KOPT-K1 (cell line): ENCODE results near the gene SECTM1.

Source experiments
- H3K27ac ChIP-seq: fragments of 200-600 bp; sonication (generic); 2 replicates; pipeline ENCODE4 v1.5.1; 2016; ENCODE audit warnings: antibody characterized with exemption, mild to moderate bottlenecking, low read depth, low read length; ENCODE audit not compliant: poor library complexity, severe bottlenecking
- H3K36me3 ChIP-seq: fragments of 200-600 bp; sonication (generic); 2 replicates; pipeline ENCODE4 v1.5.1; 2017; ENCODE audit warnings: antibody characterized with exemption, mild to moderate bottlenecking, low read length, moderate library complexity; ENCODE audit not compliant: insufficient read depth
- H3K9me3 ChIP-seq: fragments of 200-600 bp; sonication (generic); 2 replicates; pipeline ENCODE4 v1.5.1; 2017; ENCODE audit warnings: antibody characterized with exemption, low read length, mild to moderate bottlenecking; ENCODE audit not compliant: insufficient read depth, poor library complexity, severe bottlenecking

The SECTM1 gene

DNA sequence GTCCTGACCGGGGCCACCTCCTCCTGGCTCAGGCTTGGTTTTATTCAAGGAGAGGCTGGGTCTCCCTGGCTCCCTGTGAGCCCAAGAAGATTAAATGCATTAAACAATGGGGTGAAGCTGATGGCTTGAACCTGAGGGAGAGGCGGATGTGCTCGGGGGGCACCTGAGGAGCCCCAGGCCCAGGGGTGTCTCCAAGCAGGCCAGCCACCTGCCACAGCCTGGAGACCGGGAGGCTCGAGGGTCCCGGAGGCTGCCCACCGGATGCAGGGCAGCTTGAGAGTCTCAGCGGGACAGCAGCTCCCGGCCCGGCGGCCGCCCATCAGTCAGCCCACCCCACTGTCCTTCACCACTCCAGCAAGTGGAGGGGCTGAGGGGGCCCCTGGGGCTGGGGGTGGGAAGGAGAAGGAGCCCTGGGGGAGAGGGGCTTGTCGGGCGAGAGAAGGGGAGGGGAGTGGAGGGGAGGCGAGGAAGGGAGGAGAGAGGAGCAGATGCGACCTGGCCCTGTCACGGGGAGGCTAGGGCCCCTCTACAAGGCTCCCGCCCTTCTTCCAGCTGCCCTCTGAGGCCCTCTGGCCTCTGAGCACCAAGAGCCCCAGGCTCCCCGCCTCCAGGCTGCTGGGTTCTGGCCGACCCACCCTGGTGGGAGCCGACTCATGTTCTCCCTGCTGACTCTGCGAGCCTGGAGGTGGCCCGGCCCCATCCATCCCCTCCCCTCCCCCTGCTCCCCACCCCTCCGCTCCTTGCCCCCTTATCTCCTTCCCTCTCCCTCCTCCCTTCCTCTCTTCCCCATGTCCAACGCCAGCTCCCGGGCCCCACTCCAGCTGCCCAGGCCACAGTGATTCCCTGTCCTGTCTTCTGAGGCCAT is 29.4 kb downstream of the SECTM1 start:
- Histone ChIP-seq H3K27ac (peak overlapping the region; percentile 80), H3K36me3 (no peaks in the 10 kb centered on the region), H3K9me3 (no peaks in the 10 kb centered on the region)

DNA sequence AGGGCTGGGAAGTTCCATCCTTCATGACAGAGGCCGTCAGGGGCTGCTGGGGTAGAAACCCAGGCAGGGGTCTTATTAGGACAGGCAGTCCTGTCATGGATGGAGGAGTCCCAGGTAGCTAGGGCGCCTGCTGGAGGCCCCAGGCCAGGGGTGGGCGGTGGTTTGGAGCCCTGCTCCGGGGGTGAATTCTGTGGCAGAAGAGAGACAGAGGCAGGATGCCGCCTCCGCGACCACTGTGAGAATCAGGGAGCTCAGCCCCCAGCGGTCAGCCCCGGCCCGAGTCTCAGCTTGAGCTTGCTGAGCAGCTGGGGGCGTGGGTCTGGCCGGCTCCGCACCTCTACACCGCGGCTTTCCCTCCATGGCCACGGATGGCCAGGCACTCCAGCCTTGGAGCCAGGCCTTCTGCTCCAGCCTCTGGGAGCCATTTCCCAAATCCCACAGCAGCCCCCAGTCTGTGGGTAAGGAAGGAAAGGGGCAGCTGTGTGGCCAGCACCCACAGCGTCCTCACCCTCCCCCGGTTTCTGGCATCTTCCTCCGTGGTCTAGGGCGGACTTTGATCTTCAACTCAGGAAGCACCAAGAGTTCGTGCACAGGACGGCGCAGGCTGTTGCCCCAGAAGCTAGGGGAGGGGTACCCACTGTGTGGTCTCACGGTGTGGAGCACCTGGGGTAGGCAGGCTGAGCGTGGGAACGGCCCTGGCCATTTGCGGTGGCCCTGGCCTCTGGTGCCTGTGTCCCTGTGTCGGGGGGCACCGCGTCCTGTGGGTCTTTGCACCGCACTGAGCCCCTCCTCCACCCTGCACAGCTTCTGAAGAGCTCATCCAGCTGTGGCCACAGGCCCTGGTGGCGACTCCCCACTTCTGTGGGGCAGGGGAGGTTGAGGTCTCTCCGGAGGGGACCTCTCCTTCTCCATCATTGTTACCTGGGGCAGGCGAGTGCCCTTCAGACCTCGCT is 30.3 kb downstream of the SECTM1 start:
- Histone ChIP-seq H3K36me3 (no peaks in the 10 kb centered on the region), H3K9me3 (no peaks in the 10 kb centered on the region), H3K27ac (peak overlapping the region; percentile 80)

DNA sequence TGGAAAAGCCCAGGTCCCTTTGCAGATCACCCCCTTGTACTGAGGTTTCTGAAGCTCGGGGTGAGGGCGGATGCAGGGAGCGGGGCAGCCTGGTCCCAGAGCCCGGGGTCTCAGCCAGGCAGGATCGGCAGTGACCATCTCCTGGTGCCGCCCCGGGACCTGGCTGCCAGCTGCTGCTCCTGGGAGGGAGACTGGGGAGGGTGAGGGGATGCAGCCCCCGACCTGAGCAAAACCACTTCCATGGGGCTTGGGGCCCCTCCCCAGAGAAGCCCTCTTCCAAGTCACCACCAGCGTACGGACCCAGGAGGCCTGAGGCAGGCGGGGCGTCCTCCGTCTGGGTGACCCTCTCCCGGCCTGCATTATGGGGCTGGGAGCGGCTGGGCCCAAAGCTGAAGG is 31.0 kb downstream of the SECTM1 start:
- H3K27ac ChIP-seq, result peak overlapping the region; percentile 80
- no peaks in the 10 kb centered on the region for H3K9me3 ChIP-seq
- no peaks in the 10 kb centered on the region for H3K36me3 ChIP-seq

DNA sequence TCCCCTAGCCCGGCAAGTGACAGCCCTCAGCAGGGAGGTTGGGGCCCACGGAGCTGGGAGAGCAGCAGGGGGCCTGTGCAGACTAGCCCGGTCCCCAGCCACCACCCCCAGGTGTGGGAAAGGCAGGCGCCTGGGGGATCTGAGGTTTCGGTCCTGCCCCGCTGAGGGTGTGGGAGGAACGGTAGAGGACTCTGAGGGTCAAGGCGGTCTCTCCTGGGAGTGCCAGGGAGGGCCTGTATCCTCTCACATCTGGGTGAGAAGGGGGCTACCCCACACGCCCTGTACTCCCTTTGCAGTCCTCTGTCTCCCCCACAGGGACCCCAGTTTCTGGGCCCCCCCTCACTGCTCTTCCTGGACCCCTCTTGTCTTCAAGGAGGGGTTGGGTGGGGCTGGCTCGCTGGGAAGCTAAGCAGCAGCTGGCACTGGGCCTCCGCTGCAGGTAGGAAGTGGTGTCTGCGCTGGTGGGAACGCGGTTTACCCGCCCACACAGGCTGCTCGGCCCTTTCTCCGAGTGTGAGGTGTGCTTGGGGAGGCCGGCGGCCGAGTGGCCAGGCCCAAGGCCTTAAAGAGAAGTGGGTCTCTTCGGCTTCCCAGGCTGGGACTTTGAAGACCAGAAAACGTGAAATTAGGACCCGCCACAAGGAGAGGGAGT is 31.5 kb downstream of the SECTM1 start:
- H3K36me3 ChIP-seq, result no peaks in the 10 kb centered on the region
- no peaks in the 10 kb centered on the region for H3K9me3 ChIP-seq
- H3K27ac ChIP-seq, result peak overlapping the region; percentile 80

DNA sequence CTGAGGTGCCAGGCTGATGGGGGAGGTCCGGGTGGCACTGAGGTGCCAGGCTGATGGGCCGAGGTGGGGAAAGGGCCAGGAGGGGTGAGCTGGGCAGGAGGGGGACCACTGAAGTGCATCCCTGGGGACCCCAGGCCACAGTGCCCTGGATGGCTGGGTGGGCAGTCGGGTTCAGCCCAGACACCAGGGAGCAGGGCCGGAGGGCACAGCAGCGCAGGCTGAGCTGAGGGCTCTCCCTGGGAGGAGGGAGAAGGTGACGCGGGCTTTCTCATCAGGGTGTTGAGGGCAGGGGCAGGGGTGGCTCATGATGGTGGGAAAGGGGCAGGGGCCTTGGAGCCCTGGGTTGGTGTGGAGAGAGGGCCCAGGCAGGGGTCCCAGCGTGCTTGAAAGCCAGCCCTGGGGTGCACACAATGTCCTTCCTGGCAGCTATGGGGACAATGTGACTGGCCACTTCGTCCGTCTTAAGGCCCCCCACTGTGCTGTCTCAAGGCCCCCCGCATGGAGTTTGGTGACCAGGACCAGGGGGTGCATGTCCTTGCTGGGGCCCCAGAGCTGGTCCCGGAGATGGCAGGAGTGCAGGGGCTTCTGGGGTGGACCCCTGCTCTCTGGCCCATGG is 32.2 kb downstream of the SECTM1 start:
- Histone ChIP-seq H3K36me3 (no peaks in the 10 kb centered on the region), H3K9me3 (no peaks in the 10 kb centered on the region), H3K27ac (peak overlapping the region; percentile 80)

DNA sequence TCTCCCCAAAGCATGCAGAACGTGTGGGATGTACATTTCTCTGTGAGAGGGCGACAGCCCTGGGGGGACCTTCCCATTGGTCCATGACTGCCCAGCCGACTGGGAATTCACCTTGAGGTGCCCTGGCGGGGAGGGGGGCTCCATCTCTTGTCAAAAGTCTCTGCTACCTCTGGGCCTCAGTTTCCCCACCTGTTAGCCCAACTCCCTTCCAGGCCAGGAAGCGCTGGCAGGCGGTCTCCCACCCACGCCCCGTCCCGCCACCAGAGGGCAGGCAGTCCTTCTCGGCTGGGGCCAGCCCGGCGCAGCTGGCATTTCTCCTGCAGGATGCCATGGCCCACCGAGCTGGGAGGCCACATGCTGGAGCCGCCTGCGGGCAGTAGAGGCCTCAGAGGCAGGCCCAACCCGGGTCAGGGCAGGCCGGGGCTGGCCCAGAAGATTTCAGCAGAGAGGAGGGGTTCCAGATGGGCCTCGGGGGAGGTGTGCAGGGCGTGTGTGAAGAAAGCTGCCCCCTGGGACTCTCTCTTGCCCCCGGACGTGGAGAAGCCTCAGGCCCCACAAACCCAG is 32.8 kb downstream of the SECTM1 start:
- peak overlapping the region; percentile 91 for H3K27ac ChIP-seq
- no peaks in the 10 kb centered on the region for H3K9me3 ChIP-seq
- no peaks in the 10 kb centered on the region for H3K36me3 ChIP-seq

DNA sequence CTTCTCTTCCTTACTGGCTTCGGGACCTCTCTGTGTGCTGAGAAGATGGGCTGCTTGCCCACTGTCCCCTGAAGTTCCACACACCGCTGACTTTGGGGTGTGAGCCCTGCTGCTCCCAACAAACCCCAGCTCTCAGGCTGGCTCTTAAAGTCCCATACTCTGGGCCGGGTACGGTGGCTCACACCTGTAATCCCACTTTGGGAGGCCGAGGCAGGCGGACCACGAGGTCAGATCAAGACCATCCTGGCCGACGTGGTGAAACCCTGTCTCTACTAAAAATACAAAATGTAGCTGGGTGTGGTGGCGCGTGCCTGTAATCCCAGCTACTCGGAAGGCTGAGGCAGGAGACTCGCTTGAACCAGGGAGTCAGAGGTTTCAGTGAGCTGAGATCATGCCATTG is 33.3 kb downstream of the SECTM1 start:
- no peaks in the 10 kb centered on the region for H3K9me3 ChIP-seq
- peak overlapping the region; percentile 91 for H3K27ac ChIP-seq
- no peaks in the 10 kb centered on the region for H3K36me3 ChIP-seq

DNA sequence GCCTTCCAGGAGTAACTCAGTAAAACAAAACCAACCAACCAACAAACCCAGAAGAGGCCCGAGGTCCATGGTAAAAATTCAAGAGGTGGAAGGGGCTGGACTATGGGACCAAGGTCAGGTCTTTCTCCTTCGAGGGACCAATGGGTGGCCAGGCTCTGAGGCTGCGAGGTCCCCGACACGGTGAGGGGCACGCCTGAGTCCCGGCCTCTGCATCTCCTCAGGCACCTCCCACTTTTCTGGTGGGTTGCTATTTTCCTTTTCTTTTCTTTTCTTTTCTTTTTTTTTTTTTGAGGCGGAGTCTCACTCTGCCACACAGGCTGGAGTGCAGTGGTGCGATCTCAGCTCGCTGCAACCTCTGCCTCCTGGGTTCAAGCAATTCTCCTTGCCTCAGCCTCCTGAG is 34.1 kb downstream of the SECTM1 start:
- Histone ChIP-seq H3K27ac (peak overlapping the region; percentile 91), H3K36me3 (no peaks in the 10 kb centered on the region), H3K9me3 (no peaks in the 10 kb centered on the region)

DNA sequence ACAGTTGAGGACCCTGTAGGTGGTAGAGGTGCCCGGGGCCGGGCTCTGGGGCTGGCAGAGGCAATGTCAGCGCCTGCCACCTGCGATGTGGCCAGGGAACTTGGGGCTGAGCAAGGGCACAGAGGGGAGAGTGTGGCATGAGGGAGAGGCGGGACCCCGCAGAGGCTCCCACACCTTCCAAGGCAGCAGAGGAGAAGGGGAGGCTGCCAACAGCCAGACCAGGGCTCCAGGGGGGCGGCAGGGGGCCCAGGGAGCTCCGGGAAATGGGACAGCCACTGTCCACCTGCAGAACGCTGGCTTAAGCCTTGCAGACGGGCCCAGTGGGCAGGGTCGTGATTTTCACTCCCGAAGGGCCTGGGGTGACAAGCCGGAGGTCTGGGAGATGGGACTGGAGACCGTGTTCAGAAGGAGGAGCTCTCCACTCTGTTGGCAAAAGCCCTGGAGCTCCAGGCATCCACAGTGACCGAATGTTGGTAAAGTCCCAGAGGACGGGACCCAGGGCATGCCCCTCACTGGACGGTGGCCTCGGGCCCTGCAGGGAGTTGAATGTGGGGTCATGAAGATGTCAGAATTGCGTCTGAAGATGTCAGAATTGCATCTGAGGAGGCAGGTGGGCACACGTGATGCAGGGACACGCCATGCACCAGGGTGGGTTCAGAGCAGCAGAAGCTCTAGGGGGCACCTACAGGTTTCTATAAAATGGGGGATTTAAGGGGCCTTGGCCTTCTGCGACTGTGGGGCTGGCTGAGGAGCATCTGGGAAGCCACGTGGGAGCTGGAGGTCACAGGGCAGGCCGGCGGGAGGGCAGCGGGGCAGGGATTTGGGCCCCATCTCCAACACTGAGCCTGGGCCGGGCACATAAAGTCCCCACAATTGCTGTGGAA is 34.8 kb downstream of the SECTM1 start:
- Histone ChIP-seq H3K27ac (peak overlapping the region; percentile 91), H3K9me3 (no peaks in the 10 kb centered on the region), H3K36me3 (no peaks in the 10 kb centered on the region)

DNA sequence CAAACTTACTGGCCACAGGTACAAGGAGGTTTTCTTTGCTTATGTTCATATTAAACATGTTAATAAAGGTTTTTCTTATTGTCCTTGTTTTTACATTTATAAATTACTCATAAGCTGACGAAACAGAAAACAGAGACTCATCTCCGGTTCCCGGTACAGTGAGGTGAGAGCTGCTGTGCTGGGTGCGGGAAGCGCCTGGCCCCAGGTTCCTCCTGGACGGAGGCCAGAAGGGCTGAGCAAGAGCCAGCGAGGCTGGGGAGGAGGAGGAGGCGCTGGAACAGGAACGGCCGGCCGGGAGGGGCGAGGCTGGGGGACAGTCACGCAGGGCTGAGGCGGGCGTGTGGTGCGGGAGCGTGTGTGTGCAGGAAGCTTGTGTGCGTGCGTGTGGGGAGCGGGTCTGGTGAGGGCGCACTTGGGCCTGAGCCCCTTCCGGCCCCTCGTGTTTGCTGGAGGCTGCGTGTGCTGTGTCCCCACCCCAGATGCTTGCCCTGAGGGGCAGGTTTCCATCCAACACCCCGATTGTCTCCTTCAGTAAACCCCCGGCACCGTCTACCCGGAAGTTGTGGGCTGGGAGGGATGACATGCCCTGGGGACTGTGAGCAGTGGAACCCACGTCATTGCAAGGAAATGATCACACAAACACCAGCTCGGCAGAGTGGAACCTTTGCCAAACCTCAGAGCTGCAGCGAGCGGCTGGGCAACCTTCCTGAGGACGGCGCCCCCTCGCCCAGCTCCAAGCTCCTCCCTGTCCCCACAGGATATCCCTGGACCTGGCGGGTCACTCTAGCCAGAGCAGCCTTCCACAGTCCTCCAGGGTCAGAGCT is 35.6 kb downstream of the SECTM1 start:
- Histone ChIP-seq H3K27ac (peak overlapping the region; percentile 91), H3K9me3 (no peaks in the 10 kb centered on the region), H3K36me3 (no peaks in the 10 kb centered on the region)

DNA sequence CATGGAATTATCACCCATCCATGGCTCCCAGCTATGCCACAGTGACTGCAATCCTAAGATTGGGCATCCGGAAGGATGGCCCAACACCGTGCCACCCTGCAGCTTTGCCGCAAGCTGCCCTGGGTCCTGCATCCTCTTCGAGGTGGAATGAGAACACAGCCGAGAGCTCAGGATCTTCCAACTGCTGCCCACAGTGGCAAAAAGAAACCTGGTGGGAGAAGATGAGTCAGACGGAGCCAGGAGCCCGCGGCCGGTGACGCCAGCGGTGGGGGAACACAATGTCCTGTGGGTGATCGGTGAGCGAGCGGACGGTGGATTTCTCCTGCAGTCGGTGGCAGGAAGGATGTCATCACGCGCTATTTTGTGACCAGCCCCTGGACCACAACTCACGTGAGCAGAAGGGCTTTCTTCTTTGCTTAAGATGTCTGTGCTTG is 36.3 kb downstream of the SECTM1 start:
- no peaks in the 10 kb centered on the region for H3K36me3 ChIP-seq
- H3K9me3 ChIP-seq, result no peaks in the 10 kb centered on the region
- peak overlapping the region; percentile 91 for H3K27ac ChIP-seq

DNA sequence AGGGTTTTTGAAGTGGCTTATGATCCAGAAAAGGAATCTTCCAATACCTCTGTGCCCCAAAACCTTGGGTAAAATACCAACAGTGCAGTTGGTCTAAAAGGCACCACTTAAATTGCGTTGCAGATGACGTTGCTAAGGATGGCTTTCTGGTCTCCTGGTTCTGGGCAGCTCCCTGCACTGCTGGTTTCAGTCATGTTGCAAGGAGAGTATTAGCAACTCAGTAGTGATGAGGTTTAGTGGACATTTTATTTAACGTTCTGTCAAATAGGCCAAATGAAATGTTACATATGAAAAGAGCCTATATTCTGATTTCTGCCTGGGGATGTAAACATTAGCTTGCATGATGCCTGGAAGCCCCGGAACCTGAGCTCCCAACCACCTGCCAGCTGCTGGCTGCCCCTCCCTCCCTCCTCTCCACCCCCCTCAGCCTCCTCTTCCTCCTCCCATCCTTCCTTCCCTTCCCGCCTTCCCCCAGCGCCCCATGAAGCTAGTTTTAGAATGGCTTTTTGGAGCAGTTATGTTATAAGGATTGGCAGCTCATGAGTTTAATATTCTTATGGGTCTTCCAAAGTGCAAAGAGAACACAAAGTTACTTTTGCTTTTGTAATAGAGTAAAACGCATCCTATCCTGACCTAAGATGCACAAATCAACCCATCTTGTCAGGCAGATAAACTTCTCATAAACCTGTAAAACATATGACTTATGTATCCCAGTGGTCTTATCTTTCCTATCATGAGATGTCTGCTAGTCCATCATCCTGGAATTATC is 36.9 kb downstream of the SECTM1 start:
- no peaks in the 10 kb centered on the region for H3K36me3 ChIP-seq
- H3K27ac ChIP-seq, result peak overlapping the region; percentile 91
- H3K9me3 ChIP-seq, result no peaks in the 10 kb centered on the region
